GM18951 (cell line): ENCODE measurements around the gene CXCL6.

Experiments used
- POLR2A ChIP-seq: IDR thresholded peaks from 4 replicates; pipeline ENCODE4 v1.6.1; 2011; ENCODE audit warnings: mild to moderate bottlenecking; ENCODE audit not compliant: insufficient read length, insufficient read depth; ENCODE audit errors: extremely low read depth
- in situ Hi-C: fragments of 300-500 bp; cut with MboI; formaldehyde crosslinking; loops from one replicate; pipeline ENCODE4 v1.12.0; 2022; ENCODE audit warnings: low sequenced_read_pairs, mixed read lengths, inconsistent platforms; ENCODE audit not compliant: unreplicated experiment

CXCL6 gene

GRCh38 chr4:73822812-73823504 is 13.5 kb upstream of the CXCL6 start:
- in situ Hi-C loops: no loop called here
- no peak for TF ChIP-seq POLR2A

- TF ChIP-seq POLR2A: no peak
Measured at GRCh38 chr4:73823760-73824159, 12.7 kb upstream of the CXCL6 start.

GRCh38 chr4:73828956-73829355 is 7.5 kb upstream of the CXCL6 start:
- in situ Hi-C loops: no loop called here
- no peak for TF ChIP-seq POLR2A

More at GRCh38 chr4:73823760-73824159, 12.7 kb upstream of the CXCL6 start:
- in situ Hi-C loops: no loop called here

GRCh38 chr4:73831569-73831968 is 4.9 kb upstream of the CXCL6 start:
- TF ChIP-seq POLR2A: no peak
- in situ Hi-C loops: no loop called here

- in situ Hi-C loops: no loop called here
- TF ChIP-seq POLR2A: no peak
Measured at GRCh38 chr4:73832651-73833237, 3.7 kb upstream of the CXCL6 start.

- no peak for TF ChIP-seq POLR2A
- in situ Hi-C loops: no loop called here
Measured at GRCh38 chr4:73839071-73839470, 2.6 kb downstream of the CXCL6 start.

GRCh38 chr4:73839715-73840114 is 3.2 kb downstream of the CXCL6 start:
- no peak for TF ChIP-seq POLR2A
- in situ Hi-C loops: no loop called here

- TF ChIP-seq POLR2A: no peak
- in situ Hi-C loops: no loop called here
Measured at GRCh38 chr4:73841243-73841925, 4.9 kb downstream of the CXCL6 start.

- in situ Hi-C loops: no loop called here
- TF ChIP-seq POLR2A: no peak
Measured at GRCh38 chr4:73842696-73843095, 6.2 kb downstream of the CXCL6 start.

- in situ Hi-C loops: no loop called here
- no peak for TF ChIP-seq POLR2A
Measured at GRCh38 chr4:73843369-73843768, 6.9 kb downstream of the CXCL6 start.

GRCh38 chr4:73844345-73844744 is 7.9 kb downstream of the CXCL6 start:
- in situ Hi-C loops: no loop called here
- TF ChIP-seq POLR2A: no peak

- in situ Hi-C loops: no loop called here
- TF ChIP-seq POLR2A: no peak
Measured at GRCh38 chr4:73844806-73845205, 8.3 kb downstream of the CXCL6 start.

- in situ Hi-C loops: no loop called here
Measured at GRCh38 chr4:73847526-73848182, 11.2 kb downstream of the CXCL6 start.

More at GRCh38 chr4:73847526-73848182, 11.2 kb downstream of the CXCL6 start:
- no peak for TF ChIP-seq POLR2A
